B cell (primary cell): Measurements from ENCODE around the gene CRYBA2. TPM values are rescaled to one million over a fixed set of nuclear protein-coding genes. Genes with fewer than 3 reads are reported as not detected.
A peak's percentile ranks its signal among the peaks of the same experiment; 100 is the strongest.

ENCODE experiments used
- ATAC-seq: fragments of 200-7000 bp; cut with Tn5 transposase; one replicate; pipeline ENCODE4 v1.10.0; 2021; ENCODE audit warnings: low read depth, mild to moderate bottlenecking, moderate number of reproducible peaks, moderate library complexity
- CTCF ChIA-PET: fragments of 350-600 bp; sonication (Branson Sonifier 250); formaldehyde crosslinking; loops from one replicate; lab custom pipeline; 2021; ENCODE audit warnings: antibody characterized with exemption, inconsistent platforms; lab: Charles Lee
- POLR2A ChIA-PET: fragments of 350-600 bp; sonication (Branson Sonifier 250); formaldehyde crosslinking; loops from one replicate; lab custom pipeline; 2021; ENCODE audit warnings: antibody characterized with exemption; lab: Charles Lee
- DNase-seq: peaks from one replicate; pipeline ENCODE4 v3.0.0; 2013
- H2AFZ ChIP-seq: 2 replicates; pipeline ENCODE4 v1.6.1; 2012; ENCODE audit warnings: mild to moderate bottlenecking, low read depth, low read length; ENCODE audit not compliant: insufficient read depth, poor library complexity, severe bottlenecking
- H3K27ac ChIP-seq, 2 donors: 1 replicate in 1 of 2; 2 replicates in 1 of 2; pipeline ENCODE4 v1.5.1; 2012 to 2013; ENCODE audit warnings: low read length in 2 of 2, mild to moderate bottlenecking in 2 of 2, moderate library complexity in 1 of 2
- H3K27me3 ChIP-seq, 4 experiments: fragments of 200-600 bp in 1 of 4; sonication (generic) in 1 of 4; replicated peaks in 1 of 4; 1 replicate in 2 of 4; 2 replicates in 2 of 4; pipeline versions ENCODE4 v1.6.1 to v1.7.0; 2013 to 2016; ENCODE audit warnings: low read length in 3 of 4, mild to moderate bottlenecking in 2 of 4, mixed read lengths in 1 of 4, moderate library complexity in 1 of 4; ENCODE audit not compliant: insufficient read depth in 4 of 4, control insufficient read depth in 3 of 4; ENCODE audit errors: control extremely low read depth in 1 of 4
- H3K36me3 ChIP-seq, 2 experiments: replicated peaks in 1 of 2; 1 replicate in 1 of 2; 2 replicates in 1 of 2; pipeline versions ENCODE4 v1.6.1 to v1.7.1; 2013; ENCODE audit warnings: low read length in 1 of 2; ENCODE audit not compliant: insufficient read depth in 2 of 2, control insufficient read depth in 1 of 2; ENCODE audit errors: control extremely low read depth in 1 of 2, extremely low read depth in 1 of 2
- H3K4me1 ChIP-seq, 2 donors: fragments of 200-600 bp in 1 of 2; sonication (generic) in 1 of 2; 1 replicate in 1 of 2; 2 replicates in 1 of 2; pipeline versions ENCODE4 v1.5.1 to v1.6.1; 2013 to 2017; ENCODE audit warnings: low read length in 2 of 2; ENCODE audit not compliant: control insufficient read depth in 2 of 2, insufficient read depth in 2 of 2
- H3K4me2 ChIP-seq: replicated peaks from 2 replicates; pipeline ENCODE3; 2012; ENCODE audit warnings: mild to moderate bottlenecking, low read depth, low read length; ENCODE audit not compliant: poor library complexity, severe bottlenecking
- H3K4me3 ChIP-seq, 5 experiments: fragments of 200-600 bp in 1 of 5; sonication (generic) in 1 of 5; 1 replicate in 3 of 5; 2 replicates in 2 of 5; pipeline versions ENCODE4 v1.5.1 to v1.7.0; 2011 to 2016; ENCODE audit warnings: low read length in 4 of 5, mild to moderate bottlenecking in 4 of 5, low read depth in 2 of 5, control low read depth in 1 of 5, moderate library complexity in 1 of 5; ENCODE audit not compliant: insufficient read depth in 1 of 5; ENCODE audit errors: control extremely low read depth in 1 of 5, extremely low read depth in 1 of 5
- H3K79me2 ChIP-seq: fragments of 200-600 bp; sonication (generic); one replicate; pipeline ENCODE4 v1.6.0; 2016; ENCODE audit warnings: low read length; ENCODE audit not compliant: control insufficient read depth, insufficient read depth
- H3K9ac ChIP-seq: fragments of 200-600 bp; sonication (generic); 2 replicates; pipeline ENCODE4 v1.6.1; 2017; ENCODE audit warnings: mild to moderate bottlenecking, low read length, moderate library complexity
- H3K9me3 ChIP-seq, 3 donors: one replicate each; pipeline versions ENCODE4 v1.6.1 to v1.7.1; 2013; ENCODE audit warnings: low read length in 2 of 3; ENCODE audit not compliant: control insufficient read depth in 2 of 3, insufficient read depth in 1 of 3; ENCODE audit errors: control extremely low read depth in 1 of 3
- H4K20me1 ChIP-seq: 2 replicates; pipeline ENCODE4 v1.6.0; 2012; ENCODE audit warnings: mild to moderate bottlenecking, low read length; ENCODE audit not compliant: insufficient read depth, control insufficient read depth, poor library complexity, severe bottlenecking
- H3K27ac Mint-ChIP-seq: one replicate; pipeline ENCODE4 v1.8.0; 2021; ENCODE audit warnings: mixed read lengths
- H3K27me3 Mint-ChIP-seq: one replicate; pipeline ENCODE4 v1.8.0; 2021; ENCODE audit warnings: mixed read lengths
- H3K4me1 Mint-ChIP-seq: one replicate; pipeline ENCODE4 v1.8.0; 2021; ENCODE audit warnings: mixed read lengths
- H3K4me3 Mint-ChIP-seq: one replicate; pipeline ENCODE4 v1.8.0; 2021; ENCODE audit warnings: mixed read lengths
- H3K9me3 Mint-ChIP-seq: one replicate; pipeline ENCODE4 v1.8.0; 2022; ENCODE audit warnings: mixed read lengths; ENCODE audit not compliant: insufficient read depth
- EZH2 ChIP-seq: IDR thresholded peaks from 2 replicates; pipeline ENCODE4 v1.6.1; 2012; ENCODE audit warnings: borderline replicate concordance, low read depth, mild to moderate bottlenecking, moderate library complexity, low read length; ENCODE audit not compliant: insufficient read depth, poor library complexity, severe bottlenecking
- WGBS: methylation state at CpG from one replicate; pipeline ENCODE4 v1.1.5; 2013; ENCODE audit warnings: missing lambda C conversion rate; ENCODE audit not compliant: insufficient coverage; 5-methylcytosine and 5-hydroxymethylcytosine counted together
- intact Hi-C: fragments of 100-400 bp; cut with micrococcal nuclease; formaldehyde crosslinking; loops from one replicate; pipeline ENCODE4 v1.10.0; 2022
- polyA plus RNA-seq: library from polyadenylated mRNA; depleted of rRNA; stranded (reverse); fragments of >200 nt; gene quantifications from 2 replicates; pipeline ENCODE4 v1.2.3, GENCODE V29; 2012
- total RNA-seq, 2 donors: library from RNA; stranded (reverse); fragments of 120-200 nt in 1 of 2; gene quantifications; 1 replicate in 1 of 2; 2 replicates in 1 of 2; pipeline versions ENCODE4 v1.2.3 to v1.2.4, GENCODE V29; 2013 to 2022
- TF ChIP-seq, protein P1 (sequence below): fragments of 200-600 bp; IDR thresholded peaks from one replicate; pipeline ENCODE4 v1.8.0; 2022; ENCODE audit warnings: antibody characterized with exemption, mild to moderate bottlenecking

Gene CRYBA2
- total and polyA plus RNA-seq, 2 donors (not counting 1 experiment from before 2014, with no cell fraction given), result not detected

DNA sequence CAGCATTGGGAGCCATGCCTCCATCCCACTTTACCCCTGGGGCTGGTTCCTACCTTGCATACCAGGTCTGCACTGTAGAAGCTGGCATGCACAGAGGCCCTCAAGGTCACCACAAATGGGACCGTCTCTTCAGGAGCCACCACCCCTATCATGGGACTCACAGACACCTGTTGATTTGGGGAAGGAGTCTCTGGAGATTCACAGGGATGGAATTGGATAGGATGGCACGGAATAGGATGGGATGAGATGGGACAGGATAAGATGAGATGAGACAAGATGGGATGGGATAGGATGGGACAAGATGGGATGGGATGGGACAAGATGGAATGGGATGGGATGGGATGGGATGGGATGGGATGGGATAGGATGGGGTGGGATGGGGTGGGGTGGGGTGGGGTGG, 16.1 kb upstream of the CRYBA2 start:
- ATAC-seq (no peak), DNase-seq (no peak)
- no peak overlapping the region for H3K4me3 ChIP-seq
- peaks cover 45% of the 10 kb centered on the region for H3K27me3 Mint-ChIP-seq
- H3K27me3 ChIP-seq, result peaks cover 0 to 39% (median under 1%) of the 10 kb centered on the region in 4 experiments
- H3K27ac Mint-ChIP-seq, result no peak overlapping the region
- ChIA-PET CTCF (interaction anchor here (0.8 to 1.5 kb wide), 3 partner anchors 12 to 20 kb away, joined by 3 to 5 read pairs (median 4); no protein-coding TSS in a partner anchor), POLR2A (no interaction called here)
- no peaks in the 10 kb centered on the region for H4K20me1 ChIP-seq
- no peaks in the 10 kb centered on the region for H3K4me1 Mint-ChIP-seq
- no peak overlapping the region for H3K9ac ChIP-seq
- H3K9me3 ChIP-seq, result peaks cover 0 to 8% (median 0%) of the 10 kb centered on the region in 3 donors
- H3K4me1 ChIP-seq, result no peaks in the 10 kb centered on the region
- H3K4me2 ChIP-seq, result no peak overlapping the region
- WGBS, result 67% methylated on average over 1 of the region's 2 CpGs
- no peaks in the 10 kb centered on the region for H3K36me3 ChIP-seq
- no peak overlapping the region for H3K4me3 Mint-ChIP-seq
- H3K9me3 Mint-ChIP-seq, result no peaks in the 10 kb centered on the region
- no peaks in the 10 kb centered on the region for H3K79me2 ChIP-seq
- TF ChIP-seq EZH2, result no peak
- TF ChIP-seq, protein P1, sequence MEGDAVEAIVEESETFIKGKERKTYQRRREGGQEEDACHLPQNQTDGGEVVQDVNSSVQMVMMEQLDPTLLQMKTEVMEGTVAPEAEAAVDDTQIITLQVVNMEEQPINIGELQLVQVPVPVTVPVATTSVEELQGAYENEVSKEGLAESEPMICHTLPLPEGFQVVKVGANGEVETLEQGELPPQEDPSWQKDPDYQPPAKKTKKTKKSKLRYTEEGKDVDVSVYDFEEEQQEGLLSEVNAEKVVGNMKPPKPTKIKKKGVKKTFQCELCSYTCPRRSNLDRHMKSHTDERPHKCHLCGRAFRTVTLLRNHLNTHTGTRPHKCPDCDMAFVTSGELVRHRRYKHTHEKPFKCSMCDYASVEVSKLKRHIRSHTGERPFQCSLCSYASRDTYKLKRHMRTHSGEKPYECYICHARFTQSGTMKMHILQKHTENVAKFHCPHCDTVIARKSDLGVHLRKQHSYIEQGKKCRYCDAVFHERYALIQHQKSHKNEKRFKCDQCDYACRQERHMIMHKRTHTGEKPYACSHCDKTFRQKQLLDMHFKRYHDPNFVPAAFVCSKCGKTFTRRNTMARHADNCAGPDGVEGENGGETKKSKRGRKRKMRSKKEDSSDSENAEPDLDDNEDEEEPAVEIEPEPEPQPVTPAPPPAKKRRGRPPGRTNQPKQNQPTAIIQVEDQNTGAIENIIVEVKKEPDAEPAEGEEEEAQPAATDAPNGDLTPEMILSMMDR, result no peak
- H2AFZ ChIP-seq, result no peak overlapping the region
- no peak overlapping the region for H3K27ac ChIP-seq
- intact Hi-C loops, result no loop called here

DNA sequence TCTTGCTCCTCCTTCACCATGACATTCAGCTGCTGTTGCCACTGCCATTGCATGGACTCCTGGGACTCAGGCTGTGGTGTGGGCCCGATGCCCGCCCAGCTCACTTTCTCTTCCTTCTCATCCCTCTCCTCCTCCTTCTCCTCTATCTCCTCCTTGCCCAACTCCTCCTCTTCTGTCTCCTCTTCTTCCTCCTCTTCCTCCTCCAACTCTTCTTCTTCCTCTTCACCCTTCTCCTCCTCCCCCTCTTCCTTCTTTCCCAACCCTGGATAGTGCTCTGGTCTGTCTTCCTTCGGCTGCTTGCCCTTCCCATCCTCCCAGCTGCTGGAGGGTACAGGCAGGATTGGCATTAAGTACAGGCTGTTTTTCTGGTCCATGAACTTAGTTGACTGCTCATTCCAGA, 10.8 kb upstream of the CRYBA2 start:
- ATAC-seq (no peak), DNase-seq (no peak)
- Histone ChIP-seq H2AFZ (no peak overlapping the region), H3K27ac (no peak overlapping the region), H3K9me3 (peaks cover 0 to 26% (median 0%) of the 10 kb centered on the region in 3 donors), H3K4me1 (peaks cover 25 to 37% of the 10 kb centered on the region in 2 donors), H3K27me3 (peaks cover 0 to 76% (median 28%) of the 10 kb centered on the region in 4 experiments), H3K4me3 (no peak overlapping the region), H3K4me2 (no peak overlapping the region), H3K79me2 (no peaks in the 10 kb centered on the region), H3K36me3 (no peaks in the 10 kb centered on the region), H4K20me1 (no peaks in the 10 kb centered on the region), H3K9ac (no peak overlapping the region)
- peak overlapping the region; percentile 66 for H3K4me3 Mint-ChIP-seq
- WGBS, result no CpG with 5 or more reads among the region's 3 CpGs
- intact Hi-C loops, result no loop called here
- H3K27me3 Mint-ChIP-seq, result peaks cover 56% of the 10 kb centered on the region
- TF ChIP-seq EZH2, result no peak
- TF ChIP-seq, protein P1, result no peak
- no peaks in the 10 kb centered on the region for H3K9me3 Mint-ChIP-seq
- no peak overlapping the region for H3K27ac Mint-ChIP-seq
- ChIA-PET CTCF (interaction anchor here (1.1 to 2.6 kb wide), 4 partner anchors 9 to 152 kb away, joined by 3 to 9 read pairs (median 4); partner anchors contain the start of gene CFAP65), POLR2A (no interaction called here)
- peaks cover 22% of the 10 kb centered on the region for H3K4me1 Mint-ChIP-seq
